IPS-NIHi11 (cell line): ENCODE results near the gene PSMG4.

Experiments
- DNase-seq: peaks from one replicate; pipeline ENCODE4 v3.0.0; 2012; ENCODE audit warnings: mixed read lengths, low spot score

The PSMG4 gene

DNA sequence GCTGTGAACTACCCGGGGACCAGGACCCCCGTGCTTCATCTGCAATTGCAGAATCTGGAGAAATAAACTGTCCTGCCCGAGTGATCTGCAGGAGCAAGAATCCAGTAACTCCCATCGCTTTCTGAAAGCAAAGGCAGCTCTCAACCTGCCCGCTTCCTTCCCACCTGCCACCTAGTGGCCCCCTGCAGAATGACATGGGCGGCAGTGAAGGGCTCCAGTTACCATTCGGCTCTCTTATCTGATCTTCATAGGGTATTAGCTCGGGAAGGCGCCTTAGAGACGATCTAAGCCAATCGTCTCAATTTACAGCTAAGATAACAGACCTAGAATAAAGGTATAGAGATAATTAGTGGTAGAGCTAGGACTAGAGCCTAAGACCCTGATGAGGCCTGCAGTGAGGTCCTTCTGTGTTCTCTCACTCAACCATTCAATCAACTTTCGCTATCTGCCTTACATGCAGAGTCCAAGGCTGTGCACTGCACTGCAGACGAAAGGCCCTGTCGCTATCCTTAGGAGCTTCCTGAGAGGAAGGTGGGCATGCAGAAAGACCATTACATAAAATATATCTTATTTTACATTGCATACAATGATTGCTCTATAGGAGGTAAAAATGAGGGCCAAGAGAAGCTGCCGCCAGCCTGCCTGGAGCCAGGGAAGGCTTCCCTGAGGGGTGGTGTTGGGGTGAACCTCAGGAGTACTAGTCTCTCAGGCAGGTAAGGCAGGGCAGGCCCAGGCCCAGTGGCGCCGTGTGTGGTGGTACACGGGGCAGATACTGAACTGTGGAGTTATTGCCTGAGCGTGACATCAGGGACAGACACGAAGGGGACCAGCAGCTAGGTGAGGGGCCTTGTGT is 7.1 kb upstream of the PSMG4 start:
- DNase-seq, result peak; percentile 88

DNA sequence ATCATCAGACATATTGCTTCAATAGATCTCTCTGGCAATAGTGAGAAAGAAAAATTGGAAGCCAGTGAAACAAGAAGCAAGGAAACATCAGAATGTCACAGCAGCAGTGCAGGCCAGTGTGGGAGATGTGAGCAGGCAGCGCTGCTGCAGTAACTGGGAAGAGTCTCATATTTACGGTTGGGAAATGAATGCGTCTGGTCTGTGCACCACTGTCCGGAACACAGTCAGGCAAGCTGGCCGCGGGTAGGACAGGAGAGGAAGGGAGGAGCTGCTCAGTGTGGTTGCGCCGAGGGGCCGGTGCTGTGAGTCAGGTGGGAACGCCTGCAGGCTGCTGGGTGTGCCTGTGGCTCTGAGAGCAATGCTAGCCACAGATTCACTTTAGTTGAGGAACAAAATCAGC is 6.4 kb upstream of the PSMG4 start:
- no peak for DNase-seq

DNA sequence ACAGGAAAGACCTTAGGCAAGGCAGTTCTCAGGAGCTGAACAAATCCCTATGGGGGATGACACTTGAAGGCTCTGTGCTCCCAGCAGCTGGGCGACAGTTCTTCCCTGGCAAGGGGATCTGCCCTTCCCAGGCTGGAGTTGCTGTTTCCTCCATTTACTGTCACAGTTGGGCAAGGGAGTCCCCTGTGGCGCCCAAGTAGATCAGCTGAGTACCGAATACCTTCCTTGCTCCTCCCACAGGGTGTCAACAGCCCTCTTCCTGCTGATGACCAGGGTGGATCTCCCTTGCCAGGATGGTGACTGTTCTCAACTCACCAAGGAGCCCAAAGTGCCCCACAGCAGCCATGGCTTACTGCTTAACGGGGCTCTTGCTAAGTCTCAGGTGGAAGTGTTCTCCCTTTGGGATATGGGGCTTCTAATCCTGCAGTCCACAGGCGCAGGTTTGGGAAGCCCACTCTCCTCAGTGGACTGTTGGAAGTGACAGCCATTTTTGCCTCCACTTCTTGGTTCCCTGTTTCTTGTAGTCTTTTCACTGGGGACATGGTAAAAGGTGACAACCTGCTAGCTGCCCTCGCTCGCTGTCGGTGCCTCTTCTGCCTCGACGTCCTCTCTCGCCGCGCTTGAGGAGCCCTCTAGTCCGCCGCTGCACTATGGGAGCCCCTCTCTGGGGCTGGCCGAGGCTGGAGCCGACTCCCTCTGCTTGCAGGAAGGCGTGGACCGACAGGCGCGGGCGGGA is 5.7 kb upstream of the PSMG4 start:
- no peak for DNase-seq

DNA sequence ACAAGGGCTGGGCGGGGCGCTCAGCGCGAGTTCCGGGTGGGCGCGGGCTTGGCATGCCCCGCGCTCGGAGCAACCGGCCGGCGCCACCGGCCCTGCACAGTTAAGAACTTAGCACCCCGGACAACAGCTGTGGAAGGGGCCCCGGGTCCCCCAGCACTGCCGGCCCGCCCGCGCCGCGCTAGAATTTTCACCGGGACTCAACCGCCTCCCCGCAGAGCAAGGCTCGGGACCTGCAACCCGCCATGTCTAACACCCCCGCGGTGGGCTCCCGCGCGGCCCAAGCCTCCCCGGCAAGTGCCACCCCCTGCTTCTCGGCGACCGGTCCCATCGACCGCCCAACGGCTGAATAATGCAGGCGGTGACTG is 5.2 kb upstream of the PSMG4 start:
- no peak for DNase-seq

DNA sequence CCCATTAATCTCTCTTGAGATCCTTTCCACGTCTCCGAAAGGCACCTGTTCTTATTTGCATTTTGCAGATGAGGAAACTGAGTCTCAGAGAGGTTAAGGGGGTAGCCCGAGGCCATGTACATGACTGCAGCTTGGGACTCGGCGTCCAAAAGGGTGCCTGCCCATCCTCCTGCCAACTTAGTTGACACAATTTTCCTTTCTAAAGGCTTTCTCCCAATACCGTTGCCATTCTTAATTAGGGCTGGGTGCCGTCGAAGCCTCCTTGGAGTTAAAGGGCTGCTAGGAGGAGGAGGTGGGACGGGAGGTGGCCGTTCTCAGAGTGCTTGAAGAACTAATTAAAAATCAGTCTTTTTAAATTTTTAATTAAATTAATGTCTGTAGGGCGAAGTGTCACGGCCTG is 546 bp upstream of the PSMG4 start:
- no peak for DNase-seq

DNA sequence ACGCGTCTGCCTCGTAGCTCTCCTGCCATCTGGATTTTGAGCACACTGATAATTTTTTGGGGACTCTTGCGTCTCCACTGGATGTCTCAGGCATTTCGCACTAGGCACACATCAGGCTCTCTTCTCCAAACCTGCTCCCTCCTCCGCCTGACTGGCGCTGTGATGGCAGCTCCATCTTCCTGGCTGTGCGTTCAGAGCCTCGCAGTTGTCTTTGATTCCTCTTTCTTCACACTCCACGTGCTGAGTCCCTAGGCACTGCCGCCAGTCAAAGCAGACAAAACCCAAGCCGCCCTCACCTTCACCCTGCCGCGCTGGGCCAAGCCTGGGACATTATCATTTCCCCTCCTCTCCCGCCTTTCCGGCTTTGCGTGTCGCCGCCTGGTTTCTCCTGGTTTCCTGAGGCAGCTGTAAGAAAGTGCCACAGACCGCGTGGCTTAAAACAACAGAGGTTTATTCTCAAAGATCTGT is 778 bp downstream of the PSMG4 start:
- DNase-seq, result peak; percentile 67

DNA sequence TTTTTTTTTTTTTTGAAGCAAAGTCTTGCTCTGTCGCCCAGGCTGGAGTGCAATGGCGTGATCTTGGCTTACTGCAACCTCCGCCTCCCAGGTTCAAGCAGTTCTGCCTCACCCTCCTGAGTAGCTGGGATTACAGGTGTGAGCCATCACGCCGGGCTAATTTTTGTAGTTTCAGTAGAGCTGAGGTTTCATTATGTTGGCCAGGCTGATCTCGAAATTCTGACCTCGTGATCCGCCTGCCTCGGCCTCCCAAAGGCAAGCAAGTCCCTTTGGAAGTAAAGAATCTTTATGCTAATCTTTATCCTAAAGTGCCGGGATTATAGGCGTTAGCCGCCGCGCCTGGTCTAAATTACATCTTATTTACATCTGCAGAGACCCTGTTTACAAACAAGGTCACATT is 1.5 kb downstream of the PSMG4 start:
- DNase-seq, result no peak

DNA sequence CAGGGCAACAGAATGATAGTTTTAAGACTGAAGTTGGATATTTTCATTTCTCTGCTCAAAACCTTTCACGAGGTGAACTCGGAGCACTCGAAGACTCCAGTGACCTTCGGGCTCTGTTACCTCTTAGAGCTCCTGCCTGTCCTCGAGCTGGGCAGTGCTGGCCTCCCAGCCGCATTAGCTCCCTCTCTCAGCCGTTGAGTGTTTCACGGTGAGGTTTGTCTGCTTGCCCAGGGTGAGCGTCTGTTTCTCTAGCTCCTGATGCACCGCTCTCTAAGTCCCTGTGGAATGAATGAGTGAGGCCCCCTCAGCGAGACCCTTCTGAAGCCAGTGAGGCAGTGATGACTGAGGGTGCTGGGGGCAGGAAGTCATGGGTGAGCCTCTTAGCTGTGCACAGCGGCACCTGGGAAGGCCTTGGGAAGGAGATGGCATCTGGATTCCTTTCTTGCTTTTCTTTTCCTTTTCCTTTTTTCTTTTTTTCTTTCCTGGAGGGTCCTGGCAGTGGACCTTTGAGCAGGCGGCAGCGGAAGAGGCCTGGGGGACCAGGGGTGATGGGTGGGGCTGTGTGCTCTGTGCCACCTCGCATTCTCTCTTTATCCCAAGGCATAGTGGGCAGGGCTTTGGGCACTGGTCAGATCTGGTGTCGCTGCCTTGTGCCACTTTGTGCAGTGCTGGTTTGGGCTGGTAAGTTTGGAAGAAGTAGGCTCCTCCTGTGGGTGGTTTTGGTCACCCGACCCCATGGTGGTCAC is 2.2 kb downstream of the PSMG4 start:
- DNase-seq, result no peak

DNA sequence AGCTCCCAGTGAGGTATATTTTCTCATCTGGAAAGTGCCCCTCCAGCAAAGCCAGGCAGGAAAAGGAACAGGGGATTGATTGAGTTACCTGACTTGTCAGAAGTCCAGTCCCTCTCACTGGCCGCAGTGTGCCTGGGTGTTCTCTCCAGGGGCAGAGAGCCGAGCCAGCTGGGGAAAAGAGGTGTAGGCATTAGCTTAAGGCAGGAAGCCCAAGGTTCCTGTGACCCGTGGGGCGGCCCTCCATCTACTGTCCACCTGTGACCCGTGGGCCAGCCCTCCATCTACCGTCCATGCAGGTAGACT is 2.7 kb downstream of the PSMG4 start:
- no peak for DNase-seq

DNA sequence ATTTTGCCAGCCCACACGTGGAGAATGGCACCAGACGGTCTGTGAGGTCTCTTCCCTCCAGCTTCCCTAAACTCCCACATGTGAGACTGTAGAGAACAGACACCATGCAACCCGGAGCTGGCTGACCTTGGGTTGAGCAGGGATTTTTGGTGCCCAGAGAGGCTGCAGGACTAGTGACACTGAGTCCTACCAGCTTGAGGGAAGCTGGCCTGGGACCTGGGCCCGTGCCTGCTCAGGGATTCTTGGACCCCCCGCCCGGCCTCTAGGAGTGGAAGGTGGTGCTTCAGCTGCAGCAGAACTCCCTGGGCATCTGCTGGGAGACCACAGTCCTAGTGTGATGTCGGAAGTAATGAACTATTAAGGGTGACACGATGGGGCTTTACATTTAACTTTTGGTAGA is 3.2 kb downstream of the PSMG4 start:
- no peak for DNase-seq

DNA sequence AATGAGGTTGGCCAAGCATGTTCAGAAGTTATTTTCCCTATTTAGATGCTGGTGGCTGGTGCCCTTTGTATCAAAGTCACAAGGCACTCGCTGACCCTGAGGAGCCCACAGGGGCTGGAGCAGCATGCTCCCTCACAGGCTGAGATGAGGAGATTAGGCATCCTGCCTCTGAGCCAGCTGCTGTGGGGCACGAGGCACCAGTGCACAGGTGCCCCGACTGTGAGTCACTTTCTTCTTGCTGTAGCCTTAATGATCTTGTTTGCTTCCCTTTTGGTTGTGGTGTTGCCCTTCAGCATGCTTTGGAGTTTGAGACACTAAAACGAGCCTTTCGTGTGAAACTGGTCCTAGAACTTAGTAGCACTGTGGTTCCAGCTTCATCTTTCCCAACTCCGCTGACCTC is 4.3 kb downstream of the PSMG4 start:
- DNase-seq, result no peak

DNA sequence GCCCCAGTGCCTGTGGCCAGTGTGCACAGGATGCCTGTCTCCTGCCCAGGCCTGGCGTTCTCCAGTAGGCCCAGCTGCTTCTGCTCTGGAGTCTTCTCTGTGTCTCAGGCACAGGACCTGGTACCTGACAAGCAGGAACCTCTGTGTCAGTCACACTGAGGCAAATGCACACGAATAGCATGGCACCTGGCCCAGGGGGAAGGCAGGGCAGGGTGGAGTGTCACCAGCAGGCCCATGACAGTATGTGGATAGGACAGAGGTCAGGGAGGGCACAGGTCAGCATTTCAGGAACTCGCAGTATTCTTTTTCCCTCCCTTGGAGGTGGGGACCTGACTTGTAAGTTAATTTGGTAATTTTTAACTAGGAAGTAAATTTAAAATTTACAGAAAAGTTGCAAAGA is 5.6 kb downstream of the PSMG4 start:
- no peak for DNase-seq

DNA sequence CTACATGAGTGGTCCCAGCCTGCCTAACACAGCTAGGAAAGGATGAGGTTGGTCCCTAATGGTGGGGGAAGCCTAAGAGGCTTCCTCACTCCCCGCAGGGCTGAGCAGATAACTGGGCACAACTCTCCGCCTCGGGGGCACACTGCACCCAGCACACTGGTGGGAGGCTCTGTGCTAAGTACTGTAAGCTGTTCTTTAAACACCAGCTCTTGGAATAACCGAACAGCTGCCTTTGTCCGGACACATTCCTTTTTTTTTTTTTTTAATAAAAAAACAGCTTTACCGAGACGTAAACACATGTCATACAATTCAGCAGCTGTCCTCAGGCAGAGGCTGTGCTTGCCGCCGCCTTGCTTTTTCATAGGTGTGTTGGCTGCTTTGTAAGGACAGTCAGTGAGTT is 6.9 kb downstream of the PSMG4 start:
- no peak for DNase-seq

DNA sequence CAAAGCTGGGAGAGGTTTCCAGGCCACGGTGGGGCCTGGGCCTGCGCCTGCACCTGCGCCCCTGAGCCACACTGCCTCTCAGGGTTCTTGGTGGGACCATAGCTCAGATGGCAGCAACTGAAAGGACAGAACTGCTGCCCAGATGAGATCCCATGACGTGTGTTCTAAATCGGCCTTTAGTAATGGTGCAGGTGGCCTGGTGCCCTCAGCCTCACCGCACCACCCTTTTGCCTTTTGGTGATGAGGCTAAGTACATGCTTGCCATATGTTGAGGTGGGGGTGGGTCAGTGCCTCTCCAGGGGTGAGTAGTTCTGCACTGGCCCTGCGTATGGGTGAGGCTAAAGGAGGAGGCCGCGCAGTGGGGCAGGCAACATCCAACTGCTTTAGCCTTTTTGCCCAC is 7.4 kb downstream of the PSMG4 start:
- no peak for DNase-seq

DNA sequence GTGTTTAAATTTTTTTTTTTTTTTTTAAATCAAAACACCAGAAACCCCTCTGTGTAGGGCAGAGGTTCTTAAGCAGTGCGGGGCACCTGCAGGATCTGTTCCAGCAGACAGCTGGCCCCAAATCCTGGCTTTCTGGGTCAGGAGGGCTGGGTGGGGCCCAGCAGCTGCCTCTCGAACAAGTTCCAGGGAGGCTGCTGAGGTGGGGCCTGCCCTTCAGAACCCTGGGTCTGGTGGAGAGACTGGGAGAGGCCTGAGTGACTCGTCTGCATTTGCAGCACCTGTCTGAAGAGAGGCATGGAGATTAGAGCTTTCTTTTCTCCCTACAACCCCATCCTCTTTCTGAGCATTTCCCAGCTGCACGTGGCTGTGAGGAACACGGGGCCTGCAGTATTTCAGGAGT is 8.4 kb downstream of the PSMG4 start:
- DNase-seq, result no peak

DNA sequence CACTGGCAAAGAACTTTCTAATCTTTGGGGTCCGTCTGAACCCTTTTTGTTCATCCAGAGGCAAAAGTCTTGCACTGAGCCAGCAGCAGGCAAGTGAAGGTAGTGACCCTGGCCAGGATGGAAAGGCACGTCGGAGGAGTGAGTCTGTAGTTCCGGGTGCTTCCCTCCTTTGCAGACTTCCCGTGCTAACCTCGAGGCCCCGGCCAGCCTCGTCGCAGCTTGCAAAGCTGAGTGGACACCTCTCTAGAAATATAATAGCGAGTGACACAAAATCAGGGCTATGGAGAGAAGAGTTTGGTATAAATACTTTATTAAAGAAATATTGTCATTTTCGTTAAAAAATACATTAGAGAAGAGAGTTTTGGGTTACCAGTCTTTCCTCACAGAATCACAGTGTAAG is 9.9 kb downstream of the PSMG4 start:
- no peak for DNase-seq

DNA sequence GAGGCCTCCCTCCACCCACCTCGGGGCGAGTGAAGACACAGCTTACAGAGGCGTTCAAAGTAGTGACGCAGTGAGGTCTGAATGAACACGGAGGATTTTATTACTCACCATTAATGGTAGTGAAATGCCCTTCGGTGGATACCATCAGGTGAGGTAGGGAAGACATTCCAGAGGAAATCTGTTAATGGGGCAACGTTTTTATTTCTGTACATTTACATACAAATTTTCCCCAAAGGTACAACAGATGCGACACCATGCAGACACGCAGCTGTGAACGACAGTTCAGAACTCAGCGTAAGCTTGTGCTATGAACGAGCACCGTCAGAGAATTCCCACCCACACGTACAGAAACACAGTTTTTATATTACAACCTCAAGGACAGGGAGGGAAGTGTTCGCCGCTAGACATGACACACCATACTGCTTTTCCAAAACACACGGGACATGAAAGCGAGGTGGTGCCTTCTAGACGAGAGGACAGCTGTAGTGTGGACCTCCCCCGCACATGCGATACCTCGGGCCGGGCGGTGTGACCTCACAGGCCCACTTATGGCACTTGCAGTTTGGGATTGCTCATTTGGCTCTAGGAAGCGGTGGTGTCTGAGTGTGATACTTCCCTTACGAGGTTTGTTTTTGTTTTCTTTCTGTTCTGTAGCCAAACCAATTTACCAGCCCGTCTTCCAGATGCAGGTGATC is 10.7 kb downstream of the PSMG4 start:
- no peak for DNase-seq

DNA sequence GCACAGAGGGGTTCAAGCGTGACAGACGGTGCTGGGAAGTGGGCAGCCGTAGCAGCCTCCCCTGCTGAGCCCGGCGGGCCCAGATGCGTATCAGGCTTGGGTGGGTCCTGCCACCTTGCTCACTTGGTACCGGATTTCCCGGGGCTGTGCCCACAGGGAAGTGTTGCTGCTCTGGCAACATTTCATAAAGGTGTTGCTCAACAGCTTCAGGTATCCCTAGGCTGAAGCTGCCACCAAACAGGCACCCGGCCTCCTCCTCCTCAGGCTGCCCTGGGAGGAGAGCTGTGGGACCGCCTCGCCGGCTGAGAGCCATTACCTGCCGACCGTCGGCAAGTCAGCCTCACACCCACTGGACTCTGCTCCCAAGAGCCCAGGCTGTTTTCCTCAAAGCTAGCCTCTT is 11.5 kb downstream of the PSMG4 start:
- DNase-seq, result no peak

DNA sequence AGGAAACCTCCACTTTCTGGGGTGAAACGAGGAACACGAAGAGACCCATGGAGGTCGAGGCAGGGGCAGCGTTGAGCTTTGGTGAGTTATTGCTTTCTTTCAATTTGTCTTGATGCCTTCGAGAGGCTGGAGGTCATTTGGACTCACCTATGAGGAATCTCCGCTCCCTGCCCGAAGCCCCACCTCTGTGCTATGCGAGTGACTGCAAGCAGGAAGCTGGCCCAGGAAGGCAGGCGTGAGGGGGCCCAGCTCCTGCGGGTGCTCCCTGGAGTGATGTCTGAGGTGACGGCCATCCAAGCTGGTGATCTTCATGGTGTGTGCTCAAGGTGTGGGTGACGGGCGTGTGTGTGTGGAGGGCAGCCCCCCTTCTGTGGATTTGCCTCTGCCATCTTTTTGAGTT is 13.0 kb downstream of the PSMG4 start:
- DNase-seq, result no peak

DNA sequence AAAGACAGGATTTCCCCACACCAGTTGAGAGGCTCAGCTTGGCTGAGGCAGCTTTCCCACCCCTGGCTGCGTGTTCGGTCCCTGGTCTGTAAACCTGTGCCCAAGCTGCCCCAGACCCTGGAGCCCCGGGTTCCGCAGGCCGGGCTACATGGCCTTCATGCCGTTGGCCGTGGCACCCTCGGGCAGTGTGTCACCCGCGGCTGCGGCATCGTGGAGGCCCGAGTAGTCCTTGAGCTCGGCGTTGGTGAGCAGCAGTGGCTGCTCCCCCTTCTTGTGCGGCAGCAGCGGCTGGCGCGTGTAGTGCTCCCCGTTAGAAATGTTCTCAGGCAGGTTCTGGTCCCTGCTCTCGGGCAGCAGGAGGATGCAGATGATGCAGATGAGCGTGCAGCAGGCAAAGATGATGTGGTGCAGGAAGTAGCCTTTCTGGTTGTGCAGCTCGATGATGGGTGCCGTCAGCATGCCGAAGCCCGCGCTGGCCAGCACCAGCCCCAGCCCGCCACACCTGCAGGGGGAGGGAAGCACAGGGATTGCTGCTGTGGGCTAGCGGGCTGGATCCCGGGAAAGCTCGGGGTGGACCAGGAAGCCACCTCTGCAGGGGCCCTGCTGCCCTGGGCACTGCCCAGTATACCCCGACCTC is 14.3 kb downstream of the PSMG4 start:
- DNase-seq, result no peak

DNA sequence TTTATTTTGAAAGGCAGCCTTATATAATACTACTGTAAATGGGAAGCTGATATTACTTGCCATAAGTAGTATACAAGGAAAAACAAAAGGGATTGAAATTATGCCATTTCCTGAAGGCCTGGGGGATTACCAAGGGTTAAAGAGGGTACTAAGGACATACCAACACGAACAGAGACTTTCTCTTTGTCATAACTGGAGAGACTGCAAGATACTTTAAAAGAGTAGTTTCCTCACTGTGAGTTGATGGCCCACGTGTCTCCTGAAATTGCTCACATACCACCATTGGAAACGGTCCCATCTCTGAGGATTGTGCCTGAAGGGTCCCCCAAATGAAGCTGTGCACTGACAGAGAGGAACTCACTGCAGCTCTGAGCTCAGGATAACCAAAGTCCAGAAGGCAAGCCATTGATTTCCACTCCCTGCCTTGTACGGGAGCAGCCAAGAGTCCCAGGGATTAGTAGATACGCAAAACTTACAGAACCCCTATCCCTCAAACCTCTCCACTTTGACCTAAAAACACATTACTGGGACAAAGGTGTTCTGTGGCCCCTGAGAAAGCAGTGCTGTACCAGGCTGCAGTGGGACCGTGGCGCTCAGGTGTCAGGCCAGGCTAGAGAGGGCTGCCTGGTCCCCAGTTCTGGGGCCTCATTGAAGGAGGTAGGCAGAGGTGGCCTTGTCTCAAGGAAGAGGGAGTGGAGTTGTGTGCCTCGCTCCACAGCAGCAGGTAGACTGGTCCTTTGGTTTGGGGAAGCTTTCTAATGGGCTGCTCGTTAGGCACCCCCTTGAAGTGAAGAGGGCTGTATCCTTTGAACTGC is 15.2 kb downstream of the PSMG4 start:
- no peak for DNase-seq
